Measurements from ENCODE around the gene NPM3. TPM values are rescaled to one million over a fixed set of nuclear protein-coding genes. Genes with fewer than 3 reads are reported as not detected.

Gene NPM3
- total RNA-seq, 2 donors from 2014 or later: 13.1 to 13.8 TPM

DNA sequence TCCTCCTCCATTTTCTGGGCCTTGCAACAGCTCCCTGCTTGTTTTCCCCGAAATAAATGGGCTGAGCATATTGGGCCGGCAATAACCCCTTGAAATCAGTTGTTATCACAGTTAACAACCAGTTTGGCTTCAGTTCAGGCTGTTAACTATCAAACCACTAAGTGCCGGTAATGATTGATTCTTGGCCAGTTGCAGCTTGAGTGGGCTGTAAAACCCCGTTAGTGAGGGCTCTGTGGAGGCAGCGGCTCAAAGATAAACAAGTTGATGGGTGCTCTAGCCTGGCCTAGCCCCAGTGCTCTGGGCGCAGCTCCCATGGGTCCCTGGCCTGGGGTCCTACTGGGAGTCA, 15.7 kb downstream of the NPM3 start:
- no peak overlapping the region for H3K4me3 Mint-ChIP-seq
- no peak for ATAC-seq

DNA sequence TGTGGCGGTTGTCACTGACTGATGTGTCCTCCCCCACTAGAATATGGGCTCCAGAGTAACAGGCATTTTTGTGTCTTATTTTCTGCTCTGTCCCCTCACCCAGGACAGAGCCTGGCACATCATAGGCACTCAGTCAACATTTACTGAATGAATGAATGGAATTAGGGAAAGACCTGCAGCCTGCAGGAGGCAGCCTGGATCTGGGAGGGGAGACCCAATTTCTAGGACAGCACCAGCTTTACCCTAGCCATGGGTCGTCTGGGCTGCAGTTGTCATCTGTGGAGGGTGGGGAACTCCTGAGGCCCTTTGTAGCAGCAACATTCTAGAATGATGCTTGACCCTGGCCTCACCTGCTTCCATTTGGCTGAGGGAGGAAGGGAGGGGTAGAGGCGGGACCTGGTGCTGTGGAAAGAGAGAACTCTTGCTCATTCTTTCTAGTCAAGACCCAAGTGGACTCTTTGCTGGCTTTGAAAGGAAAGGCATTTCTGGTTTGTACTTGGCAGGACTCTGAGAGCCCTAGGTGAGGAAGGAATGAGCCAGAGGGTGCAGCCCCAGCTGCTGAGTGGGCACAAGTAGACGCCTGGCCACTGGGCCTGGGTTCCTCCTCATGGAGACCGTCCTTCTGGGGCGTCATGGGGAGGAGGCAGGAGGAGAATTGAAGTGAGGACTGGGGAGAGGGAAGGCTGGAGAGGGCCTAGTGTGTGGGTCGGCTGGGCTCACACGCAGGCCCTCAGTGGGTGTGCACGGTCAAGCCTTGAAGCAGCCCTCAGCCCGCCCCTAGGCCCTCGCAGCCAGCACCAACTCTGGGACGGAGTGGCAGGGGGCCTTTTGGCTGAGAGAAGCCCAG, 16.3 kb downstream of the NPM3 start:
- Mint-ChIP-seq H3K27ac (no peak overlapping the region), H3K36me3 (ENCODE audit: low read depth) (peaks cover 8% of the 10 kb centered on the region), H3K4me3 (no peak overlapping the region), H3K27me3 (peaks cover 59% of the 10 kb centered on the region), H3K4me1 (peaks cover 10% of the 10 kb centered on the region)
- no peaks in the 10 kb centered on the region for H3K9me3 ChIP-seq (ENCODE audit: control insufficient read depth, low read length, poor library complexity, severe bottlenecking)
- DNase-seq (no peak), ATAC-seq (no peak)

More for the DNA sequence above, 15.7 kb downstream of the NPM3 start:
- no peaks in the 10 kb centered on the region for H3K9me3 ChIP-seq (ENCODE audit: control insufficient read depth, low read length, poor library complexity, severe bottlenecking)
- peaks cover 8% of the 10 kb centered on the region for H3K36me3 Mint-ChIP-seq (ENCODE audit: low read depth)
- DNase-seq: no peak
- no peak overlapping the region for H3K27ac Mint-ChIP-seq
- H3K4me1 Mint-ChIP-seq: peaks cover 10% of the 10 kb centered on the region
- H3K27me3 Mint-ChIP-seq: peaks cover 62% of the 10 kb centered on the region

DNA sequence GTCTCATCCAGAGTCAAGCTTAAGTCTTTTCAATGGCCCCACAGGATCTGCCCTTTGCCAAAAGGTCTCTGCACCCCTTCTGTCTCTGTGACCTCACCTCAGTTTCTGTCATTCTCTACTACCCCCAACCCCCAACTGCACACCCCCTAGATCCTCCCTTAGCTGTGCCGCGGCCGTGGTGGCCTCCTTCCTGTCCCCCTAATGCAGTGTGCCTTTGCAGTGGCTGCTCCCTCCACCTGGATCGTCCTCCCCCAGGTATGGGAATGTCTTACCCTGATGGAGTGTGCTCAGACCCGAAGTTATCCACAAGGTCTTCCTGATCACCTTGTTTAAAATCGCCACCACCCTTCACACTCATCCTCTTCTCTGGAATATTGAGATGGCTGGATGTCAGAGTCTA, 16.9 kb downstream of the NPM3 start:
- no peaks in the 10 kb centered on the region for H3K9me3 ChIP-seq (ENCODE audit: control insufficient read depth, low read length, poor library complexity, severe bottlenecking)
- Mint-ChIP-seq H3K4me3 (no peak overlapping the region), H3K4me1 (peaks cover 9% of the 10 kb centered on the region), H3K27ac (no peak overlapping the region), H3K27me3 (peaks cover 53% of the 10 kb centered on the region), H3K36me3 (ENCODE audit: low read depth) (peaks cover 8% of the 10 kb centered on the region)
- DNase-seq (no peak), ATAC-seq (no peak)

DNA sequence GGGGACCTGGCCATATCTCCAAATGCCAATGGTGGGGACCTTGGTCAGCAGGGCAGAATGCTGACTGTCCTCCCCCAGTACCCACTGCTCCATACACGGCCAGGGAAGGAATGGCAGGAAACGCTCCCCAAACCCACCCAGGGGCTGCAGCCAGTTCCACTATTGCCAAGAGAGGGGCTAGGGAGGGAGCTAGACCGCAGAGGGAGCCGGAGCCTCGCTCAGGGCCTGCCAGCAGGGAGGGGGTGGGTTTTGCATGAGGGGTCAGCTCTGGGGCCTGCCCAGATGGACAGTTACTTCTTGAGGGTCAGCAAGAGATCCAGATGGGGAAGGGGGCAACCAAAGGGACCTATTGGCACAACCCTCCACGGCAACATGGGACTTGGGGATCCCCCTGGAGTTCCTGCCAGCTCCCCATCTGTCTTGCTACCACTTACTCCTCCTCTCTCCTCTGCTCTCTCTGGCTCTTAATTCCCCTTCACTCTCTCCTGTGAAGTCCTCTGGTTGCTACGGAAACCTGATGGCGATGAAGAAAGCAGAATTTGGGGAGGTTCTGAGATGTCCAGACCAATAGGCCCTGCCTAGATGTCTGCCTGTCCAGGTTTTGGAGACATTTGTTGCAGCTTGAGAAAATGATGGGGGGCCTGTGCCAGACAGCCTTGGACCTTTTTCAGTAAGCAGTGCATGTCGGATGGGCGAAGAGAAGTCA, 20.0 kb downstream of the NPM3 start:
- DNase-seq (no peak), ATAC-seq (no peak)
- H3K27me3 Mint-ChIP-seq: peaks cover 43% of the 10 kb centered on the region
- no peak overlapping the region for H3K4me3 Mint-ChIP-seq
- no peak overlapping the region for H3K27ac Mint-ChIP-seq
- peaks cover 4% of the 10 kb centered on the region for H3K4me1 Mint-ChIP-seq
- H3K9me3 ChIP-seq (ENCODE audit: control insufficient read depth, low read length, poor library complexity, severe bottlenecking): no peaks in the 10 kb centered on the region
- H3K36me3 Mint-ChIP-seq (ENCODE audit: low read depth): peaks cover 6% of the 10 kb centered on the region

DNA sequence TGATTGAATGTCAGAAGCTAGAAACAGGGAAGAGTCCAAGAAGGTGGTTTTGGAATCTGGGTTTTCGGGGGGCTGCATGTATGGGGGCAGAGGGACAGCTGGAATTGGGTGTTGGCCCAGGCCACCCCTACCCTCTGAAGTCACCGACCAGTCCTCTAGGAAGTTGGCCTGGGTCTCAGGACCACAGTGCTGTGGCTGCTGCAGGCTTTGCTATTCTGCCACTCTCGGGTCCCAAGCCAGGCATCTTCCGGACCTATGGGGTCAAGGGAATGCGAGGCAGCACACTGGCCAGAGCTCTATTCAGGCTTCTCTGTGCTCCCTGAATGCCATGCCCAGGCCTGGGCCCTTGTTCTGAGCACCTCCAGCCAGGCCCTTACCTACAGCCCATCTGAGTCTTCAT, 20.5 kb downstream of the NPM3 start:
- ATAC-seq (no peak), DNase-seq (no peak)
- H3K9me3 ChIP-seq (ENCODE audit: control insufficient read depth, low read length, poor library complexity, severe bottlenecking): no peaks in the 10 kb centered on the region
- Mint-ChIP-seq H3K4me3 (no peak overlapping the region), H3K27me3 (peaks cover 38% of the 10 kb centered on the region), H3K36me3 (ENCODE audit: low read depth) (peaks cover 6% of the 10 kb centered on the region), H3K4me1 (peaks cover 4% of the 10 kb centered on the region), H3K27ac (no peak overlapping the region)

DNA sequence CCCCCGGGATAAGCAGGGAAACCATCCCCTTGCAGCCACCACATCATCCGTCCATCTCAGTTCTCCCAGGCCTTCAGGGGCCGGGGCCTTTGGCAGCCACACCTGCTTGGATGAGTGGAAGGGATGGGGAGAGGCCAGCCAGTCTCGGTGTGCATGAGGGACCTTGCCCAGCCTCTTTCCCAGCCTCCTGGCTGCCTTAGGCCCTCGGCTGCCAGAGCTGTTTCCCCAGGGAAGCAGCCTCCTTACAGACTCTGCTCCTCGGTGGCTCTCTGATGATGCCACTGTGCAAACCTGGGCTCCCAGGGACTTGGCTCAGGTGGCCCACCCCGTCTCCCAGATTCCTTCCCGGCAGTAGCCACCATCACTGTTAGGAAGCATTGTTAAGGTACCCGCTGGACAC, 22.0 kb downstream of the NPM3 start:
- no peak for ATAC-seq
- no peak overlapping the region for H3K27ac Mint-ChIP-seq

DNA sequence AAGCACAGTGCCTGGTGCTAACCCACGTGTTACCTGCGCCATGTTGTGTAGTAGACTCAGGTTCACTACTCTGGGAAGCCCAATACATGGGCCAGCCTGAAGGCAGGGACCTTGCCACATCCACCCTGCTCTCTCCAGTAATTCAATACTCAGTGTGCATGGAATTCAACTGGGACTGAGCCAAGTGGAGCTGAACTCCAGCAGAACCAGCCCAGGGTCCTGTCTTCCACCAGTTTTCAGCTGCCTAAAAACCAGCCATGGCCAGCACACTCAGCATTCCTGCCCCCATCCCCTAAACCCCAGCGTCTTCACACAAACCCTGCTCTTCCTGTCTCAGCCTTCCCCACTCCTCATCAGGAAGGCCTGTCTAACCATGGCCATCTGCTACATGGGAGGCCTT, 22.7 kb downstream of the NPM3 start:
- peaks cover 29% of the 10 kb centered on the region for H3K27me3 Mint-ChIP-seq
- no peak overlapping the region for H3K27ac Mint-ChIP-seq
- H3K9me3 ChIP-seq (ENCODE audit: control insufficient read depth, low read length, poor library complexity, severe bottlenecking): no peaks in the 10 kb centered on the region
- no peak for ATAC-seq
- no peak overlapping the region for H3K4me3 Mint-ChIP-seq
- no peaks in the 10 kb centered on the region for H3K4me1 Mint-ChIP-seq
- no peaks in the 10 kb centered on the region for H3K36me3 Mint-ChIP-seq (ENCODE audit: low read depth)
- DNase-seq: no peak

More for the DNA sequence above, 22.0 kb downstream of the NPM3 start:
- H3K4me3 Mint-ChIP-seq: no peak overlapping the region
- peaks cover 3% of the 10 kb centered on the region for H3K36me3 Mint-ChIP-seq (ENCODE audit: low read depth)
- DNase-seq: no peak
- peaks cover 32% of the 10 kb centered on the region for H3K27me3 Mint-ChIP-seq
- no peaks in the 10 kb centered on the region for H3K9me3 ChIP-seq (ENCODE audit: control insufficient read depth, low read length, poor library complexity, severe bottlenecking)
- H3K4me1 Mint-ChIP-seq: peaks cover 4% of the 10 kb centered on the region

DNA sequence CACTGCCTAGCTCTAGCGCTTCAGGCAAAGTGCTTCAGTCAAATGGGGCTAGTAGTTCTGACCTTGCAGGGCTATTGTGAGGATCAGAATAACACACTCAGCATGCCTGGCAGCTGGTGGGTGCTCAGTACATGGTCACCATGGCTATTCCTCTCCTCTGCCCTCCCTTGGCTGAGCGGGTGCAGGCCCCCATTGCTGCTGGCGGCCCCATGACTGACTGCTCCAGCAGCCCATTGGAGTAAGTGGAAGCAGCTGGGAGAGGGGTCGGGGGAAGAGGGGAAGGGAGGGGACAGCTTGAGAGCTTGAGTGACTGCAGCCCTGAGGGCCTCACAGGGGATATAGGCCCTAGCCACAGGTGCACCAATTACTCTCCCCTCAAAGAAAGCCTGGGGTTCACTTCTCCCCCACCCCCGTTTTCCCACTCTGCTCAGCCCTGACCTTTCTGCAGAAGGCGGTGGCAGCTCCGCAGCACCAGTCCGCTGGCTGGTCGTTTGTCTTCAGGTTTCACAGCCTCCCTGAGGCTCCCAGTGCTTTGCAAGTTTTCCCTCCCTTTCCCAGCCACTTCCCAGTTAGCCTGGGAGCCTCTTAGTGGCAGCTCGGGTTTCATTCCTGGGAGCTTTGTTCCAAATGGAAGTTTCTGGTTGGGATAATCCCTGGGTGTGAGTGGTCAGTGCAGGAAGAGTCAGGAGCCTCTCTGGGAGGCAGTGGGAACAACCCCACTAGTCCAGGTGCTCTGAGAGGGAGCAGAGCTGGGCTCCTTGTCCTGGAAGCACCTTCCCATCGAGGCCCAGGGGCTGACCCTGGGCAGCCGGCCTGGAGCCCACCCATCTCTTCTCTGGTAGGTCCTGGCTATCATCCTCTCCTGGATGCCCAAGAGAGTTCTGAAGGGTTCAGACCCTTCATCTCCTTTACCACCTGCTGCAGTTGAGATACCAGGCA, 23.7 kb downstream of the NPM3 start:
- H3K27me3 Mint-ChIP-seq: peaks cover 25% of the 10 kb centered on the region
- no peak for DNase-seq

DNA sequence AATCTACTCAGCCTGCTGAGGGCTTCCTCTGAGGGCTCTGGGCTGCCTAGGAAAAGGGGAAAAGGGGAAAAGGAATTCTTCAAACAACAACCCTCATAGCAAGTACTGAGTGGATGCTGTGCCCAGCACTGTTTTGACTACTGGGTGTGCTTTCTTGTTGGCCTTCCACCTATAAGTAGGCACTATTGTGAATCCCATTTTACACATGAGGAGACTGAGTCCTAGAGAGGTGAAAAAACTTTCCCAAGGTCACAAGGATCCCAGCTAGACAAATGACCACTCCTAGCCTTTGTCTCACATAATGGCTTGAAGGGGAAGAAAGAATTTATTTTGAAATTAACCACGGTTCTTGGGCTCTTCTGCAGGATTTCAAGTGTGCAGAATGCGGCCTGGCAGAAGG, 24.4 kb downstream of the NPM3 start:
- no peak for DNase-seq
- Mint-ChIP-seq H3K4me3 (no peak overlapping the region), H3K27me3 (peaks cover 29% of the 10 kb centered on the region), H3K4me1 (no peaks in the 10 kb centered on the region), H3K27ac (no peak overlapping the region), H3K36me3 (ENCODE audit: low read depth) (no peaks in the 10 kb centered on the region)
- no peak for ATAC-seq
- no peaks in the 10 kb centered on the region for H3K9me3 ChIP-seq (ENCODE audit: control insufficient read depth, low read length, poor library complexity, severe bottlenecking)

More for the DNA sequence above, 23.7 kb downstream of the NPM3 start:
- no peak overlapping the region for H3K4me3 Mint-ChIP-seq
- no peaks in the 10 kb centered on the region for H3K4me1 Mint-ChIP-seq
- H3K36me3 Mint-ChIP-seq (ENCODE audit: low read depth): no peaks in the 10 kb centered on the region
- ATAC-seq: no peak
- H3K27ac Mint-ChIP-seq: no peak overlapping the region
- H3K9me3 ChIP-seq (ENCODE audit: control insufficient read depth, low read length, poor library complexity, severe bottlenecking): no peaks in the 10 kb centered on the region

DNA sequence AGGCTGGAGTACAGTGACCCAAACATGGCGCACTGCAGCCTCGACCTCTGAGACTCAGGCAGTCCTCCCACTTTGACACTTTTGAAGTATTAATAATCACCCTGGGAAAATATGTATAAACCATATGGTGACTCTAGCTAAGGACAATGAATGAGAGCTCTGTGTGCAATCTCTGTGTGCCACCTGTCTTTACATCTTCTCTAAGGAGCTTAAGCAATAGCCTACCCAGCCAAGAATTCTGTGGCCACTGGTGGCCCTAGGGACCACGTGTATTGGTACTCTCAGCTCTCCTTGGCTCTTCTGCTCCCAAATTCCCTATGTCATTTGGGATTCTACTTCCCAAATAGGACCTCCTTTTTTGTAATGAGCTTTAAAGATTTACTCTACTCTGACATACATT, 31.0 kb downstream of the NPM3 start:
- H3K4me1 Mint-ChIP-seq: no peaks in the 10 kb centered on the region

DNA sequence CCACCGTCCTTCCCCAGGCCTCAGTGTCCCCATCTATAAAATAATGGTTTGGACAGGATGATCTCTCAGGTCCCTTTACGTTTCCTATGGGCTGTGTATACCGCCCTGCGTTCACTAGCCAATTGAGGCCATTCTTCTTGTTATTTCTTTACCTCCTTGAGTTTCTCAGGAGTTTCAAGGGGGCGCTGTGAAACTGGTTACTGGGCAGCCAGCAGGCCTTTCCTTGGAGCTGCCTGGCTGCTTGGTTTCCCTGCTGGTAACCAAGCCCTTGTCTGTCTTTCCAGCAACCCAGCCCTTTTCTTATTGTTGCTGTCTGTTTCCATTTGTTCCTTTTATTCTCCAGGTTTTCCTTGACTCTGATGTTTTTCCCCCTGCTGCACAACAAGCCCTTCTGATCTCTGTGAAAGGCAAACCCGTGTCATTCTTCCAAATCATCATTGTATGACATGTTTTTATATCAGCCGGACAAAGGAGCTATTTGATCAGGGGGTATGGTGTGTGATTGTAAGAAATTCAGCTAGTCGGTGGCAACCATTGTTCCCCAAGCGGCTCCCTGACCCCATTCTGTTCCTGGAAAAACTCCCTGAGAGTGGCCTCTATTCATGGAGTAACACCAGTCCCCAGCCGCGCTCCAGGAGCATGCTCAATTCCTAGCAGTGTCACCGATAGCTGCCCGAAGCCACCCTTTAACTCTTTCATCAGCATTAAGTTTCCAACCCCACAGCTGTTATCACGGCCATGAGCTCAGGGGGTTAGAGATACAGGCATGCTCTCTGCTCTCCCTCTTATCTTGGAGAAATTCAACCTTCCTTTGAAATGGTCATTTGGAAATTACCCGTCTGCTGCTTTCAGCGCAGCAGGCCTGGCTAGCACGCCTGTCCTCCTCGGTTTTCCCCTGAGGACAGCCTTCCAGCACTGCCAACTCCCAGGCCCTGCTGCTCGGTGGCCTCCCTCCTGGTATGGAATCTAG, 33.9 kb downstream of the NPM3 start:
- ATAC-seq (no peak), DNase-seq (no peak)
- H3K36me3 Mint-ChIP-seq (ENCODE audit: low read depth): peaks cover 2% of the 10 kb centered on the region
- no peaks in the 10 kb centered on the region for H3K4me1 Mint-ChIP-seq
- H3K27me3 Mint-ChIP-seq: peaks cover 31% of the 10 kb centered on the region
- H3K9me3 ChIP-seq (ENCODE audit: control insufficient read depth, low read length, poor library complexity, severe bottlenecking): no peaks in the 10 kb centered on the region
- H3K4me3 Mint-ChIP-seq: no peak overlapping the region
- H3K27ac Mint-ChIP-seq: no peak overlapping the region

More for the DNA sequence above, 31.0 kb downstream of the NPM3 start:
- DNase-seq (no peak), ATAC-seq (no peak)
- peaks cover 33% of the 10 kb centered on the region for H3K27me3 Mint-ChIP-seq
- H3K4me3 Mint-ChIP-seq: no peak overlapping the region
- H3K27ac Mint-ChIP-seq: no peak overlapping the region
- no peaks in the 10 kb centered on the region for H3K9me3 ChIP-seq (ENCODE audit: control insufficient read depth, low read length, poor library complexity, severe bottlenecking)
- peaks cover 2% of the 10 kb centered on the region for H3K36me3 Mint-ChIP-seq (ENCODE audit: low read depth)

DNA sequence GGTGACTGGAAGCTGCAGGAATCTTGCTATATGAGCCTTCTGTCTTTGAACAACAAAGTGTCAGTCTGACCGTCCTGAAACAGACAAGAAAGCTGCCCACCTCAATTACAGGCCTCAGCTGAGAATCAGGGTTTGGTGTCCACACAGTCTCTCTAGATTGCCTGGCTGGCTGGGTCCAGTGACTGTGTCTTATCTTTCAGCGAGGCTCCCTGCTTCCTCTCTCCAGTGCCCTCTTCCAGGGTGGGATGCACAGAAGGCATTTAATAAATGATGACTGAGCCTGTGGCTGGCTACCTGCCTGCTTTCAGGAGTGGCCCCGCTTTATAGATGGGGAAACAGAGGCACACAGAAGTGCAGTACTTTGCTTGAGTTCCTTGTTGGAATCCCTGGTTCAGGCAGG, 34.8 kb downstream of the NPM3 start:
- peaks cover 2% of the 10 kb centered on the region for H3K36me3 Mint-ChIP-seq (ENCODE audit: low read depth)
- no peak overlapping the region for H3K4me3 Mint-ChIP-seq
- ATAC-seq (no peak), DNase-seq (no peak)
- H3K27me3 Mint-ChIP-seq: peaks cover 25% of the 10 kb centered on the region
- no peaks in the 10 kb centered on the region for H3K4me1 Mint-ChIP-seq
- no peaks in the 10 kb centered on the region for H3K9me3 ChIP-seq (ENCODE audit: control insufficient read depth, low read length, poor library complexity, severe bottlenecking)
- H3K27ac Mint-ChIP-seq: no peak overlapping the region

Measured in T-helper 17 cell (primary cell).